Measurements from ENCODE around the gene FNDC7.
A peak's percentile ranks its signal among the peaks of the same experiment; 100 is the strongest.
"Not testable (repeated sequence)": the region's sequence is repeated elsewhere in the genome, so short reads cannot be mapped to it uniquely, and the experiment has no call there.

FNDC7 gene

GRCh38 chr1:108712606-108713150 lies at the start of gene FNDC7:
Gene FNDC7, plus strand, starts transcription at chr1:108712908. Its CDS starts 26 bp downstream, at chr1:108712934.
- DNase-seq (ENCODE audit: low read depth in 3 of 3, low spot score in 1 of 3), result no peak

- no peak for DNase-seq (ENCODE audit: low read depth in 3 of 3, low spot score in 1 of 3)
Measured at GRCh38 chr1:108663074-108663473, 49.6 kb upstream of the FNDC7 start.

- no peak for DNase-seq (ENCODE audit: low read depth in 3 of 3, low spot score in 1 of 3)
Measured at GRCh38 chr1:108664481-108664880, 48.2 kb upstream of the FNDC7 start.

- no peak for DNase-seq (ENCODE audit: low read depth in 3 of 3, low spot score in 1 of 3)
Measured at GRCh38 chr1:108665067-108665466, 47.6 kb upstream of the FNDC7 start.

- DNase-seq (ENCODE audit: low read depth in 3 of 3, low spot score in 1 of 3), result no peak
Measured at GRCh38 chr1:108665771-108666170, 46.9 kb upstream of the FNDC7 start.

GRCh38 chr1:108667422-108667821 lies 45.3 kb upstream of the FNDC7 start:
- DNase-seq (ENCODE audit: low read depth in 3 of 3, low spot score in 1 of 3), result not testable (repeated sequence)

- no peak for DNase-seq (ENCODE audit: low read depth in 3 of 3, low spot score in 1 of 3)
Measured at GRCh38 chr1:108668777-108669176, 43.9 kb upstream of the FNDC7 start.

GRCh38 chr1:108669679-108670078 lies 43.0 kb upstream of the FNDC7 start:
- DNase-seq (ENCODE audit: low read depth in 3 of 3, low spot score in 1 of 3), result no peak

GRCh38 chr1:108670131-108670773 lies 42.5 kb upstream of the FNDC7 start:
- DNase-seq (ENCODE audit: low read depth in 3 of 3, low spot score in 1 of 3), result no peak

GRCh38 chr1:108671143-108671542 lies 41.6 kb upstream of the FNDC7 start:
- no peak for DNase-seq (ENCODE audit: low read depth in 3 of 3, low spot score in 1 of 3)

GRCh38 chr1:108678706-108679105 lies 34.0 kb upstream of the FNDC7 start:
- no peak for DNase-seq (ENCODE audit: low read depth in 3 of 3, low spot score in 1 of 3)

- no peak for DNase-seq (ENCODE audit: low read depth in 3 of 3, low spot score in 1 of 3)
Measured at GRCh38 chr1:108679586-108680213, 33.0 kb upstream of the FNDC7 start.

GRCh38 chr1:108681701-108682100 lies 31.0 kb upstream of the FNDC7 start:
- not testable (repeated sequence) for DNase-seq (ENCODE audit: low read depth in 3 of 3, low spot score in 1 of 3)

- no peak for DNase-seq (ENCODE audit: low read depth in 3 of 3, low spot score in 1 of 3)
Measured at GRCh38 chr1:108685529-108685928, 27.2 kb upstream of the FNDC7 start.

GRCh38 chr1:108686614-108687313 lies 25.9 kb upstream of the FNDC7 start:
- DNase-seq (ENCODE audit: low read depth in 3 of 3, low spot score in 1 of 3), result no peak

- no peak for DNase-seq (ENCODE audit: low read depth in 3 of 3, low spot score in 1 of 3)
Measured at GRCh38 chr1:108691128-108691941, 21.4 kb upstream of the FNDC7 start.

- peak; percentile 78 to 85 (median 82) for DNase-seq (ENCODE audit: low read depth in 3 of 3, low spot score in 1 of 3)
Measured at GRCh38 chr1:108691942-108692723, 20.6 kb upstream of the FNDC7 start, which contains the start of gene PRPF38B. Gene PRPF38B, plus strand, starts transcription at chr1:108692310. Its CDS starts 282 bp downstream, at chr1:108692592.

GRCh38 chr1:108692724-108693655 lies 19.7 kb upstream of the FNDC7 start:
- peak; percentile 40 to 49 (median 44) for DNase-seq (ENCODE audit: low read depth in 3 of 3, low spot score in 1 of 3)

GRCh38 chr1:108695535-108695934 lies 17.2 kb upstream of the FNDC7 start:
- no peak for DNase-seq (ENCODE audit: low read depth in 3 of 3, low spot score in 1 of 3)

Measured in stimulated activated CD4-positive, alpha-beta T cell treated with anti-CD3 and anti-CD28 coated beads, TNF-alpha, amount 100 ng/mL, for 1 hour (primary cell).